Gastroesophageal sphincter (tissue), 3 donors: ENCODE data around the gene WDR33.

Experiments used
- EP300 ChIP-seq: sonication (generic); formaldehyde crosslinking; IDR thresholded peaks from one replicate; pipeline ENCODE4 v1.6.1; 2017; ENCODE audit warnings: antibody characterized with exemption, mild to moderate bottlenecking
- POLR2A ChIP-seq, 2 donors: fragments of 450-650 bp; IDR thresholded peaks; one replicate each; pipeline ENCODE4 v1.6.1; 2017; ENCODE audit warnings: antibody characterized with exemption in 2 of 2, mild to moderate bottlenecking in 2 of 2, moderate library complexity in 1 of 2
- POLR2AphosphoS5 ChIP-seq: sonication (generic); formaldehyde crosslinking; IDR thresholded peaks from one replicate; pipeline ENCODE4 v1.6.1; 2017; ENCODE audit warnings: antibody characterized with exemption
- TF ChIP-seq, protein P1 (sequence below), 4 experiments: fragments of 200-600 bp in 2 of 4; fragments of 450-650 bp in 2 of 4; sonication (generic) in 1 of 4; IDR thresholded peaks; one replicate each; pipeline ENCODE4 v1.5.1; 2017 to 2019; ENCODE audit warnings: antibody characterized with exemption in 4 of 4, mild to moderate bottlenecking in 2 of 4, moderate library complexity in 2 of 4

DNA sequence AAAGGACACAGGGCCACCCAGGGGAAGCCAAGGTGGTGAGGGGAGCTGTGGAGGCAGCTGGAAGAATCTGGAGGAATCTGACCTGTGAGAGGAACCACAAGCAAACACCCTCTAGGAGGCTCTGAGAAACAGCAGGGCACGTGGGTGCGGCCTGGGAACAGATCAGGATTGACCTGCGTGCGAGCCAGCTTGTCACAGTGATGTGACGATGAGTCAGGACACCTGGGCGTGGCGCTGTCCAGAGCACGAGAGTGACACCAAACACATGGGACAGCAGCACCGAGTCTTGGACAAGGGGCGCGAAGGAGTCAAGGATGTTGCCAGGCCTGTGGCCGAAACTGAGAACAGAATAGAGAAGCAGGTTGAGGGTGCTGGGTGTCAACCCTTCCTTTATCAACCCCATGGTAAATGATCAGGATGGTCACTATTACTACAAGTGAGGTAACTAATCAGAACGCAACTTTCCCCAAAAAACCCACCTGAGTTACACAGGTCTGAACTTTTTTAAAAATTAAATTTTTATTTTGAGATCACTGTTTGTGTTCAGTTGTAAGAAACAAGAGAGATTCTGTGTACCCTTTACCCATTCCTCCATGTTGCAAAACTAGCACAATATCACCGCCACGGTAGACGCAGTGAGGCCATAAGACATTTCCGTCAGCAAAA is 110.3 kb downstream of the WDR33 start:
- TF ChIP-seq, protein P1, sequence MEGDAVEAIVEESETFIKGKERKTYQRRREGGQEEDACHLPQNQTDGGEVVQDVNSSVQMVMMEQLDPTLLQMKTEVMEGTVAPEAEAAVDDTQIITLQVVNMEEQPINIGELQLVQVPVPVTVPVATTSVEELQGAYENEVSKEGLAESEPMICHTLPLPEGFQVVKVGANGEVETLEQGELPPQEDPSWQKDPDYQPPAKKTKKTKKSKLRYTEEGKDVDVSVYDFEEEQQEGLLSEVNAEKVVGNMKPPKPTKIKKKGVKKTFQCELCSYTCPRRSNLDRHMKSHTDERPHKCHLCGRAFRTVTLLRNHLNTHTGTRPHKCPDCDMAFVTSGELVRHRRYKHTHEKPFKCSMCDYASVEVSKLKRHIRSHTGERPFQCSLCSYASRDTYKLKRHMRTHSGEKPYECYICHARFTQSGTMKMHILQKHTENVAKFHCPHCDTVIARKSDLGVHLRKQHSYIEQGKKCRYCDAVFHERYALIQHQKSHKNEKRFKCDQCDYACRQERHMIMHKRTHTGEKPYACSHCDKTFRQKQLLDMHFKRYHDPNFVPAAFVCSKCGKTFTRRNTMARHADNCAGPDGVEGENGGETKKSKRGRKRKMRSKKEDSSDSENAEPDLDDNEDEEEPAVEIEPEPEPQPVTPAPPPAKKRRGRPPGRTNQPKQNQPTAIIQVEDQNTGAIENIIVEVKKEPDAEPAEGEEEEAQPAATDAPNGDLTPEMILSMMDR (IDR thresholded peaks at IDR 0.05), result no peak
- TF ChIP-seq POLR2A (IDR thresholded peaks at IDR 0.05) (no peak), EP300 (no peak), POLR2AphosphoS5 (no peak)
